HG02885 (cell line): Measurements from ENCODE around the gene TESK2.

ENCODE experiments used
- ATAC-seq: cut with Tn5 transposase; IDR thresholded peaks from one replicate; pipeline ENCODE4 v1.9.1; 2021; ENCODE audit warnings: mild to moderate bottlenecking; ENCODE audit not compliant: unreplicated experiment, poor library complexity

The TESK2 gene

GRCh38 chr1:45346473-45346872, 144.5 kb downstream of the TESK2 start:
- no peak for ATAC-seq

DNA sequence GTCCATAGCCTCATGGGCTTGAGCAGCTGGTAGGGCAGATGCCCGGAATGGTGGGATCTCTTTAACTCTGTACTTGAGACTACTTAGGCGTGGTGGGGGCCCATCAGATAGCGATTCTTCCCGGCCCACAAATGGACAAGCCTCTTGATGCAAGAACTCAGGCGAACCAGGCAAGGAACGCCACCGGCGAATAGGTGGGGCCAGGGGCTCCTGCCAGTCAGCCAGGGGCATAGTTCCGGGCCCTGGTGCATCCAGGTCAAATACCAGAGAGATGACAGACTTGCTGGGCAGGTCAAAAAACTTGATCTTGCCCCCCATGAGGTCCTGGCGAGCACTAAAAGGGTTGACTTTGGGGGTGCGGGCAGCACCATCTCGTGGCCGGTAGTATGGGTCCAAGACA, 145.9 kb downstream of the TESK2 start:
- ATAC-seq: no peak

GRCh38 chr1:45344499-45344898, 146.5 kb downstream of the TESK2 start:
- no peak for ATAC-seq

GRCh38 chr1:45340816-45341466, 150.0 kb downstream of the TESK2 start:
- no peak for ATAC-seq

GRCh38 chr1:45339789-45340558, 151.0 kb downstream of the TESK2 start, which contains the start of the genes MUTYH and TOE1:
Gene MUTYH (minus strand): TSS chr1:45340440. CDS start chr1:45334505, 5,935 bp downstream.
Gene TOE1 (plus strand): TSS chr1:45340170. CDS start chr1:45340253, 83 bp downstream.
- ATAC-seq: peak; percentile 88

- no peak for ATAC-seq
Measured at GRCh38 chr1:45337630-45338325, 153.2 kb downstream of the TESK2 start.

DNA sequence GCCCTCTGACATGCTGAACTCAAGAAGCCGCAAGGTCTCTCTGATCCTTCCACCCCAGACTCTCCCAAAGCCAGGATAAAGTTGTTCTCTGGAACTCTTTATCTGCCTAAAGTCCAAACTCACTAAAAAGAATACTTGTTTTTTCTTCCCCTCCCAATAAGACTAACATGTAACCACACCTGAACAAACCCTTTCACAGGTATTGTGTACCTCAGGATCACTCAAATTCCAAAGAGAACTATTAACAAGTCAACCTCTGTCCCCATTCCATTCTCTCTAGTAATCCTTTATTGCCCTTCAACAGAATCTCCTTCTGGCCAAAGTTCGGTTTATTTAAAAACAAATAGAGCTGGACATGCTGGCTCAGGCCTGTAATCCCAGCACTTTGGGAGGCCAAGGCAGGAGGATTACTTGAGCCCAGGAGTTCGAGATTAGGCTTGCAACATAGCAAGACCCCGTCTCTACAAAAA, 155.1 kb downstream of the TESK2 start:
- ATAC-seq: no peak

DNA sequence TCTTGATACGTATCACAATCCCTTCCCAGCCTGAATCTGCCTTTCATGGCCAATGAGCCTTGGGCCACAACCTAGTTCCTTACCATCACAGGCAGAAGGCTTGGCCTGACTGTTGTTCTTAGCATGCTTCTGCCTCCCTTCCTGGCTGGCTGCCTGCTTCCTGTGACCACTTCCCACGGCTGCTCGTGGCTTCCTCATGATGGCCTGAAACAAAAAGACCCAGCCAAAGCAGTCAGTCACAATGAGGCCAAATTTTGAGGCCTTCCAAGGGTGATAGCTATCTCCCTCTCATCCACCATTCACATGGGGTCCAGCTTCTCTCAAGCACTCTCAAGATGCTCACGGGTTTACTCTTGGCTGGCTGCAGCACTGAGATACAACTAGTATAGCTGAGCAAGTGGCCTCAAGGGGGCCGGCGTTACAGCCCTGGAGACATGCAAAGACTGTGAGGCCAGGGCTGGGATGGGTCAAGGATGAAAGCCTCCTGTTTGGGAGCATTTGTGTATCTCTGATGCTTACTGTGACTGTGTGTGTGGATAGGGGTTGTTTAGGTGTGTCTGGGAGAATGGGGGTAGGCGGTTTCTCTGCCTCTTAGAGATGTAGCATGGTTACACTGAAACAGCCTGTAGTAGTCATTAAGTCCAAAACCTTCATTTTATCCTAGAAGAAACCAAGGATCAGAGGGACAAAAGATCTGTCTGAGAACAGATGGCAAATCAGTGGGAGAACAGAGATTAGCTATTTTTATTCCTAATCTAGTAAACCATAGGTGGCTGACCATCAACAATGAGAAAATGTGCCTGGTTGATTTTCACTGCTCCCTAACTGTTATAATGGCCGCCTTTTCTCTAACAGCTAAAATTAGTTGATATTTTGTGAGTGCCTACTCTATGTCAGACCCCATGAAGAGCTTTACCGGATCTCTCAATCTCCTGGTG, 156.4 kb downstream of the TESK2 start:
- ATAC-seq: no peak

DNA sequence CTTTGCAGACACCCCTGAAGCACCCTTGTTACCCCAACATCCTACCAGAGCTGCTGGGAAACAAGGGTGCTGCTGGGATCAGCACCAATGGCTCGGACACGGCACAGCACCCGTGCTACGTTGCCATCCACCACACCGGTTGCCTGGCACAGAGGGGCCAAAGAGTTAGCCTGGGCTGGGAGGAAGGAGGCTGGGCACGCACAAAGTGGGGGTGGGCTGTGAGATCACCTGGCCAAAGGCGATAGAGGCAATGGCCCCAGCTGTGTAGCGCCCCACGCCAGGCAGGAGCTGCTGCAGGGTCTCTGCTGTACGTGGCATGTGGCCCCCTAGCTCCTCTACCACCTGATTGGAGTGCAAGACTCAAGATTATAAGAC, 158.6 kb downstream of the TESK2 start:
- no peak for ATAC-seq

- ATAC-seq: no peak
Measured at GRCh38 chr1:45331436-45332345, 159.3 kb downstream of the TESK2 start.

GRCh38 chr1:45329445-45329844, 161.5 kb downstream of the TESK2 start:
- no peak for ATAC-seq

DNA sequence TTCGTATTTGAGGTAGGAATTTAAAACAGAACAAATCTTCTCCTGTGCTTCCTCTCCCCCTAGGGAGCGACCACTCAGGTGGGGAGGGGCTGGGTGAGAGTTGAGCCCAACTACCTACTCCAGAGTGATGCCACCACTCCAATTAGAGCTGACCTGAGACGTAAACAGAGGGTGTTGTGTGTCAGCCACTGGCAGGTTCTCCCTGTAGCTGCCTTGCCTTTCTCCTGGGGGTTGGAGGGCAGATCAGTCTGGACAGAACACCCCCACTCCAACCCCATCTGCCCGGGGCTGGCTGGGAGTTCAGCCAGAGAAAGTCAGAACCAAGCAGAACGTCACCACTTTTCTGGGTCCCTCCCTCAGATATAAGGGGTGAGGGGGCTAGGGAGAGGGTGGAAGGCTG, 162.3 kb downstream of the TESK2 start:
- no peak for ATAC-seq

DNA sequence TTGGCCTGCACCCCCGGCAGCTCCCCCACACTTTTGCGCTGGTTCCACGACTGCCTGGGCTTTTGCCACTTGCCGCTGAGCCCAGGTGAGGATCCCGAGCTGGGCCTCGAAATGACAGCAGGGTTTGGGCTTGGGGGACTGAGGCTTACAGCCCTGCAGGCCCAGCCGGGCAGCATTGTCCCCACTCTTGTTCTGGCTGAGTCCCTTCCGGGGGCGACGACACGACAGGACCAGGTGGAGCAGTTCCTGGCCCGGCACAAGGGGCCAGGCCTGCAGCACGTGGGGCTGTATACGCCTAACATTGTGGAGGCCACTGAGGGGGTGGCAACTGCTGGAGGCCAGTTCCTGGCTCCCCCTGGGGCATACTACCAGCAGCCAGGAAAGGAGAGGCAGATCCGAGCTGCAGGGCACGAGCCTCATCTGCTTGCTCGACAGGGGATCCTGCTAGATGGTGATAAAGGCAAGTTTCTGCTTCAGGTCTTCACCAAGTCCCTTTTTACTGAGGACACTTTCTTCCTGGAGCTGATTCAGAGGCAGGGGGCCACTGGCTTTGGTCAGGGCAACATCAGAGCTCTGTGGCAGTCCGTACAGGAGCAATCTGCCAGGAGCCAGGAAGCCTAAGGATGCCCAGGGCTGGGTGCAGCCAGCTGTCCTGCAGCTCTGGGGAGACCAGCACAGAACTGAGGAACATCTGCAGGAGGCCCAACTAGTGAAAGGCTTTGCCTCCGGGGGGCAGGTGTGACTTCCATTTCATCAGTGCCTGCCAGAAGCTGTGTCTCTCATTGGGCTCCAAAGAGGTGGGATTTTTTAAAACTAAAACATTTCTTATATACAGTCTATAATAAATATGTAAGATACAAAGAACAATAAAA, 163.1 kb downstream of the TESK2 start:
- peak; percentile 26 for ATAC-seq

- peak; percentile 63 for ATAC-seq
Measured at GRCh38 chr1:45326627-45327623, 164.0 kb downstream of the TESK2 start, which contains the start of gene HPDL. Gene HPDL (plus strand): TSS chr1:45326895. CDS start chr1:45327149, 254 bp downstream.

- no peak for ATAC-seq
Measured at GRCh38 chr1:45325851-45326506, 165.0 kb downstream of the TESK2 start.

- no peak for ATAC-seq
Measured at GRCh38 chr1:45322486-45323040, 168.4 kb downstream of the TESK2 start.
